Glomerular visceral epithelial cell (primary cell): ENCODE data around the gene DAND5.

Experiments used
- DNase-seq: peaks from one replicate; pipeline ENCODE4 v3.0.0-alpha.2; 2016; ENCODE audit errors: extremely low spot score

The DAND5 gene

GRCh38 chr19:13022111-13022858 lies 52.9 kb downstream of the DAND5 start:
- DNase-seq: no peak

- peak; percentile 60 for DNase-seq
Measured at GRCh38 chr19:13022859-13023636, 53.7 kb downstream of the DAND5 start.

- no peak for DNase-seq
Measured at GRCh38 chr19:13023656-13024055, 54.3 kb downstream of the DAND5 start.
